HepG2 (cell line): ENCODE results near the gene SMIM20. TPM values are rescaled to one million over a fixed set of nuclear protein-coding genes. Genes with fewer than 3 reads are reported as not detected.

Experiments
- ATAC-seq: fragments of 200-7000 bp; cut with Tn5 transposase; 3 replicates; pipeline ENCODE4 v1.9.1; 2020; ENCODE audit warnings: mild to moderate bottlenecking, moderate library complexity
- BruUV-seq: library from RNA; stranded (reverse); fragments of 400-500 nt; replicated peaks from 2 replicates; lab custom pipeline; 2021; lab: Mats Ljungman, UMichigan
- CTCF ChIA-PET: fragments of 300-600 bp; formaldehyde crosslinking; extraction: SDS; loops from one replicate; lab custom pipeline; 2021; ENCODE audit warnings: low total read pairs, inconsistent platforms, low intra/inter-chr PET ratio; lab: Yijun Ruan, JAX
- POLR2A ChIA-PET: fragments of 350-600 bp; sonication (Branson Sonifier 250); formaldehyde crosslinking; loops from one replicate; lab custom pipeline; 2020; ENCODE audit warnings: antibody characterized with exemption, inconsistent platforms; lab: Yijun Ruan, JAX
- DNase-seq: peaks from one replicate; pipeline ENCODE4 v3.0.0-alpha.2; 2015; ENCODE audit warnings: low spot score
- FAIRE-seq: peaks from 3 replicates; lab custom pipeline; 2011; peaks lifted over from hg19 to GRCh38; lab: Jason Lieb, UNC
- H2AFZ ChIP-seq: one replicate; pipeline ENCODE4 v1.6.1; 2011; ENCODE audit warnings: low read length, inconsistent platforms
- H3K27ac ChIP-seq: fragments of 300-600 bp; 3 replicates; pipeline ENCODE4 v1.8.0; 2011; ENCODE audit warnings: mixed run types, mild to moderate bottlenecking, mixed read lengths, low read length, inconsistent platforms; ENCODE audit not compliant: insufficient read depth; ENCODE audit errors: extremely low read length
- H3K27me3 ChIP-seq, 2 experiments: fragments of 200-600 bp in 1 of 2; 2 replicates in 1 of 2; 3 replicates in 1 of 2; pipeline versions ENCODE4 v1.6.0 to v1.8.0; 2011; ENCODE audit warnings: low read length in 2 of 2, mild to moderate bottlenecking in 2 of 2, moderate library complexity in 2 of 2, inconsistent platforms in 1 of 2; ENCODE audit not compliant: insufficient read depth in 2 of 2, control insufficient read depth in 1 of 2
- H3K36me3 ChIP-seq, 2 experiments: fragments of 200-600 bp in 1 of 2; replicated peaks in 1 of 2; 2 replicates in 1 of 2; 3 replicates in 1 of 2; pipeline versions ENCODE4 v1.5.1 to v1.8.0; 2011; ENCODE audit warnings: low read length in 2 of 2, inconsistent platforms in 1 of 2; ENCODE audit not compliant: insufficient read depth in 2 of 2, control insufficient read depth in 1 of 2
- H3K4me1 ChIP-seq: 2 replicates; pipeline ENCODE4 v1.5.1; 2012; ENCODE audit warnings: low read length, inconsistent platforms; ENCODE audit not compliant: insufficient read depth
- H3K4me2 ChIP-seq: 2 replicates; pipeline ENCODE4 v1.6.0; 2011; ENCODE audit warnings: low read depth, low read length, inconsistent platforms
- H3K4me3 ChIP-seq, 3 experiments: fragments of 200-600 bp in 1 of 3; sonication (generic), shearing (Covaris generic) in 1 of 3; replicated peaks in 1 of 3; 2 replicates each; pipeline ENCODE4 v1.5.1; 2011 to 2016; ENCODE audit warnings: low read length in 3 of 3, inconsistent platforms in 2 of 3, low read depth in 2 of 3, mild to moderate bottlenecking in 2 of 3, control low read depth in 1 of 3, mixed read lengths in 1 of 3; ENCODE audit not compliant: insufficient read depth in 1 of 3
- H3K79me2 ChIP-seq: one replicate; pipeline ENCODE4 v1.6.1; 2011; ENCODE audit warnings: low read length, inconsistent platforms; ENCODE audit not compliant: insufficient read depth
- H3K9ac ChIP-seq: 2 replicates; pipeline ENCODE4 v1.6.0; 2011; ENCODE audit warnings: mild to moderate bottlenecking, low read depth, low read length, inconsistent platforms; ENCODE audit not compliant: insufficient read depth
- H3K9me3 ChIP-seq: 2 replicates; pipeline ENCODE4 v1.5.1; 2012; ENCODE audit warnings: mild to moderate bottlenecking, low read length
- H4K20me1 ChIP-seq: 2 replicates; pipeline ENCODE4 v1.6.0; 2011; ENCODE audit warnings: inconsistent platforms, mild to moderate bottlenecking, low read length, moderate library complexity; ENCODE audit not compliant: insufficient read depth
- HOXA9 ChIP-seq: sonication (generic); formaldehyde crosslinking; IDR thresholded peaks from 2 replicates; pipeline ENCODE4 v1.8.1; 2022; ENCODE audit warnings: missing genetic modification reagents, mild to moderate bottlenecking, moderate library complexity, borderline replicate concordance
- KLF16 ChIP-seq, 2 experiments: sonication (generic) in 1 of 2; formaldehyde crosslinking in 1 of 2; IDR thresholded peaks; 2 replicates each; pipeline versions ENCODE4 v1.6.1 to v1.8.0; 2016 to 2023; ENCODE audit warnings: missing genetic modification reagents in 2 of 2, missing compliant biosample characterization in 1 of 2
- LCORL ChIP-seq, 2 experiments: fragments of 450-650 bp in 1 of 2; sonication (generic) in 1 of 2; formaldehyde crosslinking in 1 of 2; IDR thresholded peaks; 2 replicates each; pipeline versions ENCODE4 v1.5.0 to v1.6.1; 2017 to 2020; ENCODE audit warnings: antibody characterized with exemption in 1 of 2, missing genetic modification reagents in 1 of 2
- NFRKB ChIP-seq: fragments of 450-650 bp; IDR thresholded peaks from 2 replicates; pipeline ENCODE4 v1.6.1; 2017
- SNAPC5 ChIP-seq: sonication (generic); formaldehyde crosslinking; IDR thresholded peaks from 2 replicates; pipeline ENCODE4 v1.8.1; 2023; ENCODE audit warnings: mild to moderate bottlenecking, missing genetic modification reagents, borderline replicate concordance
- STAG1 ChIP-seq: sonication (generic); formaldehyde crosslinking; IDR thresholded peaks from 2 replicates; pipeline ENCODE4 v1.4.0; 2020; ENCODE audit warnings: missing genetic modification reagents
- TRAFD1 ChIP-seq: sonication (generic); formaldehyde crosslinking; IDR thresholded peaks from 2 replicates; pipeline ENCODE4 v1.5.1; 2020; ENCODE audit warnings: missing genetic modification reagents, mild to moderate bottlenecking, borderline replicate concordance
- ZFP36L1 ChIP-seq: sonication (generic); formaldehyde crosslinking; IDR thresholded peaks from 2 replicates; pipeline ENCODE4 v1.8.0; 2022; ENCODE audit warnings: mild to moderate bottlenecking, missing genetic modification reagents, moderate library complexity
- ZNF10 ChIP-seq: sonication (generic); formaldehyde crosslinking; IDR thresholded peaks from 2 replicates; pipeline ENCODE4 v1.4.0; 2020; ENCODE audit warnings: mild to moderate bottlenecking, low read depth, missing genetic modification reagents, borderline replicate concordance
- ZNF235 ChIP-seq: sonication (generic); formaldehyde crosslinking; IDR thresholded peaks from 2 replicates; pipeline ENCODE4 v1.8.1; 2023; ENCODE audit warnings: mild to moderate bottlenecking, missing genetic modification reagents, borderline replicate concordance
- ZNF354B ChIP-seq: sonication (generic); formaldehyde crosslinking; IDR thresholded peaks from 2 replicates; pipeline ENCODE4 v1.8.0; 2022; ENCODE audit warnings: mild to moderate bottlenecking, missing genetic modification reagents
- ZNF616 ChIP-seq: sonication (generic); formaldehyde crosslinking; IDR thresholded peaks from 2 replicates; pipeline ENCODE4 v1.5.0; 2020; ENCODE audit warnings: low read depth, mild to moderate bottlenecking, missing genetic modification reagents
- WGBS: methylation state at CpG from one replicate; pipeline ENCODE4 v1.1.6; 2017; ENCODE audit warnings: low lambda C conversion rate; 5-methylcytosine and 5-hydroxymethylcytosine counted together
- in situ Hi-C: cut with HindIII; loops from 2 replicates; pipeline ENCODE4 v1.10.0; 2017; ENCODE audit warnings: low pct_unique_long_range_greater_than_20kb; ENCODE audit not compliant: extremely low pct_ligation_motif_present
- intact Hi-C: fragments of 100-400 bp; cut with micrococcal nuclease; formaldehyde crosslinking; loops from one replicate; pipeline ENCODE4 v1.10.0; 2022; ENCODE audit not compliant: unreplicated experiment
- polyA plus RNA-seq, 8 experiments: library from polyadenylated mRNA; depleted of rRNA in 3 of 8; stranded (reverse) in 7 of 8; unstranded in 1 of 8; fragments of >200 nt; fragmentation: Illumina TruSeq in 4 of 8; extraction: Trizol in 4 of 8; gene quantifications; 2 replicates each; pipeline versions ENCODE4 v1.2.1 to v1.2.3, GENCODE V29; 2011 to 2016; ENCODE audit warnings: low read depth in 4 of 8, missing spikeins in 1 of 8, mixed read lengths in 1 of 8; ENCODE audit not compliant: insufficient read depth in 1 of 8
- total RNA-seq, 5 experiments: library from RNA; depleted of rRNA; stranded (reverse); fragments of >200 nt; fragmentation: Illumina TruSeq; extraction: Trizol; gene quantifications; 2 replicates each; pipeline ENCODE4 v1.2.3, GENCODE V29; 2016; ENCODE audit warnings: low read depth in 1 of 5
- TF ChIP-seq, protein P1 (sequence below): IDR thresholded peaks from 2 replicates; pipeline ENCODE4 v1.6.1; 2016
- TF ChIP-seq, protein P2 (sequence below): IDR thresholded peaks from 2 replicates; pipeline ENCODE4 v1.4.0; 2020; ENCODE audit warnings: mild to moderate bottlenecking, missing genetic modification reagents
- TF ChIP-seq, protein P3 (sequence below): sonication (generic); formaldehyde crosslinking; IDR thresholded peaks from 2 replicates; pipeline ENCODE4 v1.5.1; 2020; ENCODE audit warnings: mild to moderate bottlenecking, missing genetic modification reagents, borderline replicate concordance

Gene SMIM20
- total and polyA plus RNA-seq, 2 of the 13 experiments (the other 11 are each of a cell fraction or from before 2014, with no cell fraction given): 26.3 to 30.2 TPM

- Histone ChIP-seq H3K27me3 (no peaks in the 10 kb centered on the region; a peak in 1 of 5 replicates), H3K4me3 (no peak overlapping the region), H3K9me3 (no peaks in the 10 kb centered on the region), H3K4me1 (peaks cover 45% of the 10 kb centered on the region), H3K36me3 (no peaks in the 10 kb centered on the region), H2AFZ (no peak overlapping the region), H3K27ac (no peak overlapping the region), H3K9ac (no peak overlapping the region), H3K79me2 (peaks cover 6% of the 10 kb centered on the region), H3K4me2 (no peak overlapping the region), H4K20me1 (no peaks in the 10 kb centered on the region)
- in situ Hi-C loops: no loop called here
- WGBS: 47% methylated on average over 4 of the region's 6 CpGs
- no peak for TF ChIP-seq ZNF235 (CRISPR knock-in tag)
- no peak for TF ChIP-seq ZFP36L1 (CRISPR knock-in tag)
- TF ChIP-seq ZNF616 (CRISPR knock-in tag): no peak
- TF ChIP-seq SNAPC5 (CRISPR knock-in tag): no peak
- no peak for TF ChIP-seq HOXA9 (CRISPR knock-in tag)
- no peak for TF ChIP-seq NFRKB
- TF ChIP-seq KLF16 (CRISPR knock-in tag; IDR thresholded peaks at IDR 0.05): no peak
- TF ChIP-seq TRAFD1 (CRISPR knock-in tag): no peak
- TF ChIP-seq ZNF10 (CRISPR knock-in tag): no peak
- no peak for TF ChIP-seq STAG1 (CRISPR knock-in tag)
- TF ChIP-seq, protein P1, sequence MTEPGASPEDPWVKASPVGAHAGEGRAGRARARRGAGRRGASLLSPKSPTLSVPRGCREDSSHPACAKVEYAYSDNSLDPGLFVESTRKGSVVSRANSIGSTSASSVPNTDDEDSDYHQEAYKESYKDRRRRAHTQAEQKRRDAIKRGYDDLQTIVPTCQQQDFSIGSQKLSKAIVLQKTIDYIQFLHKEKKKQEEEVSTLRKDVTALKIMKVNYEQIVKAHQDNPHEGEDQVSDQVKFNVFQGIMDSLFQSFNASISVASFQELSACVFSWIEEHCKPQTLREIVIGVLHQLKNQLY (CRISPR knock-in tag): no peak
- TF ChIP-seq ZNF354B (CRISPR knock-in tag): no peak
- TF ChIP-seq LCORL (IDR thresholded peaks at IDR 0.05): no peak
- TF ChIP-seq LCORL (CRISPR knock-in tag; IDR thresholded peaks at IDR 0.05): no peak
- TF ChIP-seq, protein P2, sequence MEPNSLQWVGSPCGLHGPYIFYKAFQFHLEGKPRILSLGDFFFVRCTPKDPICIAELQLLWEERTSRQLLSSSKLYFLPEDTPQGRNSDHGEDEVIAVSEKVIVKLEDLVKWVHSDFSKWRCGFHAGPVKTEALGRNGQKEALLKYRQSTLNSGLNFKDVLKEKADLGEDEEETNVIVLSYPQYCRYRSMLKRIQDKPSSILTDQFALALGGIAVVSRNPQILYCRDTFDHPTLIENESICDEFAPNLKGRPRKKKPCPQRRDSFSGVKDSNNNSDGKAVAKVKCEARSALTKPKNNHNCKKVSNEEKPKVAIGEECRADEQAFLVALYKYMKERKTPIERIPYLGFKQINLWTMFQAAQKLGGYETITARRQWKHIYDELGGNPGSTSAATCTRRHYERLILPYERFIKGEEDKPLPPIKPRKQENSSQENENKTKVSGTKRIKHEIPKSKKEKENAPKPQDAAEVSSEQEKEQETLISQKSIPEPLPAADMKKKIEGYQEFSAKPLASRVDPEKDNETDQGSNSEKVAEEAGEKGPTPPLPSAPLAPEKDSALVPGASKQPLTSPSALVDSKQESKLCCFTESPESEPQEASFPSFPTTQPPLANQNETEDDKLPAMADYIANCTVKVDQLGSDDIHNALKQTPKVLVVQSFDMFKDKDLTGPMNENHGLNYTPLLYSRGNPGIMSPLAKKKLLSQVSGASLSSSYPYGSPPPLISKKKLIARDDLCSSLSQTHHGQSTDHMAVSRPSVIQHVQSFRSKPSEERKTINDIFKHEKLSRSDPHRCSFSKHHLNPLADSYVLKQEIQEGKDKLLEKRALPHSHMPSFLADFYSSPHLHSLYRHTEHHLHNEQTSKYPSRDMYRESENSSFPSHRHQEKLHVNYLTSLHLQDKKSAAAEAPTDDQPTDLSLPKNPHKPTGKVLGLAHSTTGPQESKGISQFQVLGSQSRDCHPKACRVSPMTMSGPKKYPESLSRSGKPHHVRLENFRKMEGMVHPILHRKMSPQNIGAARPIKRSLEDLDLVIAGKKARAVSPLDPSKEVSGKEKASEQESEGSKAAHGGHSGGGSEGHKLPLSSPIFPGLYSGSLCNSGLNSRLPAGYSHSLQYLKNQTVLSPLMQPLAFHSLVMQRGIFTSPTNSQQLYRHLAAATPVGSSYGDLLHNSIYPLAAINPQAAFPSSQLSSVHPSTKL (CRISPR knock-in tag): no peak
- TF ChIP-seq, protein P3, sequence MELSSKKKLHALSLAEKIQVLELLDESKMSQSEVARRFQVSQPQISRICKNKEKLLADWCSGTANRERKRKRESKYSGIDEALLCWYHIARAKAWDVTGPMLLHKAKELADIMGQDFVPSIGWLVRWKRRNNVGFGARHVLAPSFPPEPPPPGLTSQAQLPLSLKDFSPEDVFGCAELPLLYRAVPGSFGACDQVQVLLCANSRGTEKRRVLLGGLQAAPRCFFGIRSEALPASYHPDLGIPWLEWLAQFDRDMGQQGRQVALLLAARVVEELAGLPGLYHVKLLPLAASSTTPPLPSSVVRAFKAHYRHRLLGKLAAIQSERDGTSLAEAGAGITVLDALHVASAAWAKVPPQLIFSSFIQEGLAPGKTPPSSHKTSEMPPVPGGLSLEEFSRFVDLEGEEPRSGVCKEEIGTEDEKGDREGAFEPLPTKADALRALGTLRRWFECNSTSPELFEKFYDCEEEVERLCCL (CRISPR knock-in tag): no peak
- CTCF ChIA-PET: no interaction called here
- no peak for ATAC-seq
- no peak for DNase-seq
- intact Hi-C loops: no loop called here
- no peak for FAIRE-seq
- BruUV-seq: no TSS peak
- POLR2A ChIA-PET: no interaction called here
These were observed 2.7 kb upstream of the SMIM20 start for GRCh38 chr4:25911356-25911755.
